Suprapubic skin (tissue), 4 donors: ENCODE results near the gene SPIRE1. TPM values are rescaled to one million over a fixed set of nuclear protein-coding genes. Genes with fewer than 3 reads are reported as not detected.

Source experiments
- DNase-seq, 2 donors: peaks; one replicate each; pipeline ENCODE4 v3.0.0-alpha.2; 2019; ENCODE audit warnings: low spot score in 2 of 2
- H3K27ac ChIP-seq: fragments of 200-600 bp; sonication (generic); one replicate; pipeline ENCODE4 v1.5.1; 2019
- H3K27me3 ChIP-seq: fragments of 200-600 bp; sonication (generic); one replicate; pipeline ENCODE4 v1.5.1; 2019
- H3K36me3 ChIP-seq: fragments of 200-600 bp; sonication (generic); one replicate; pipeline ENCODE4 v1.5.1; 2019
- H3K4me1 ChIP-seq: fragments of 200-600 bp; sonication (generic); one replicate; pipeline ENCODE4 v1.5.1; 2019
- H3K4me3 ChIP-seq: fragments of 200-600 bp; sonication (generic); one replicate; pipeline ENCODE4 v1.5.1; 2019; ENCODE audit warnings: mild to moderate bottlenecking
- H3K9me3 ChIP-seq: fragments of 200-600 bp; sonication (generic); one replicate; pipeline ENCODE4 v1.5.1; 2019
- EP300 ChIP-seq: sonication (generic); formaldehyde crosslinking; IDR thresholded peaks from one replicate; pipeline ENCODE4 v1.6.1; 2017; ENCODE audit warnings: antibody characterized with exemption
- POLR2A ChIP-seq, 2 donors: fragments of 450-650 bp; IDR thresholded peaks; one replicate each; pipeline ENCODE4 v1.6.1; 2017; ENCODE audit warnings: antibody characterized with exemption in 2 of 2, mild to moderate bottlenecking in 2 of 2, moderate library complexity in 2 of 2
- POLR2AphosphoS5 ChIP-seq, 3 donors: sonication (generic); formaldehyde crosslinking; IDR thresholded peaks; one replicate each; pipeline ENCODE4 v1.6.1; 2017; ENCODE audit warnings: antibody characterized with exemption in 3 of 3
- WGBS: methylation state at CpG from one replicate; pipeline ENCODE4 v1.1.5; 2018; 5-methylcytosine and 5-hydroxymethylcytosine counted together
- total RNA-seq, 4 donors: library from RNA; depleted of rRNA; stranded (reverse); fragments of >200 nt; gene quantifications; one replicate each; pipeline ENCODE4 v1.1.0, GENCODE V29; 2016
- TF ChIP-seq, protein P1 (sequence below), 2 donors: fragments of 200-600 bp in 1 of 2; fragments of 450-650 bp in 1 of 2; sonication (generic) in 1 of 2; IDR thresholded peaks; one replicate each; pipeline ENCODE4 v1.5.1; 2016 to 2019; ENCODE audit warnings: antibody characterized with exemption in 2 of 2, mild to moderate bottlenecking in 1 of 2, moderate library complexity in 1 of 2

SPIRE1 gene
- total RNA-seq, 4 donors from 2014 or later, result 21.7 to 42.8 (median 25.2) TPM

DNA sequence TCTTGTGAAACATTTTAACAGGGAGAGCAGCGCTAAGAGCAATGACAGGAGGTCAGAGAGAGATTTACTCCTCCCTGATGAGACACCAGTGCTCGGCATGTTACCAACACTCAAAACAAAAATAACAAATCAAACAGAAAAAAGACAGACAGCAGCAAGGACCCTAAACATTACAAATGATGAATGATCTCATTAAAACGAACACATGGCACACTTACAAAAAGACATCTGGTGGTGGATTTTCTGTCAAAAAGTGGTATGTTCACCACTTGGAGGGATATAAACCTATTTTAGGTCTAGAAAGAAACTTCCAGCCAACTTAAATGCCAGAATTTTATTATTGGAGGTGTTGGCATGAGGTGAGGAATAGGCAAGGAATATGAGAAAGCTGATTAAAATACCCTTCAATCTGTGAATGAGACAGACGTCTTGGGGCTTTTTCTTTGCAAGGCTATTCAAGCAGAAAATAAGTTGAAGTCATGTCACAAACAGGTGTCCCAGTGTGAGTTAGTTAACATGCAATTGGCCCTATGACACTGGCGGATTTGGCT is 137.4 kb downstream of the SPIRE1 start:
- Histone ChIP-seq H3K27ac (no peak overlapping the region), H3K4me3 (no peak overlapping the region), H3K4me1 (peaks cover 5% of the 10 kb centered on the region), H3K36me3 (no peaks in the 10 kb centered on the region), H3K27me3 (no peaks in the 10 kb centered on the region), H3K9me3 (no peaks in the 10 kb centered on the region)
- no peak for TF ChIP-seq EP300
- TF ChIP-seq, protein P1, sequence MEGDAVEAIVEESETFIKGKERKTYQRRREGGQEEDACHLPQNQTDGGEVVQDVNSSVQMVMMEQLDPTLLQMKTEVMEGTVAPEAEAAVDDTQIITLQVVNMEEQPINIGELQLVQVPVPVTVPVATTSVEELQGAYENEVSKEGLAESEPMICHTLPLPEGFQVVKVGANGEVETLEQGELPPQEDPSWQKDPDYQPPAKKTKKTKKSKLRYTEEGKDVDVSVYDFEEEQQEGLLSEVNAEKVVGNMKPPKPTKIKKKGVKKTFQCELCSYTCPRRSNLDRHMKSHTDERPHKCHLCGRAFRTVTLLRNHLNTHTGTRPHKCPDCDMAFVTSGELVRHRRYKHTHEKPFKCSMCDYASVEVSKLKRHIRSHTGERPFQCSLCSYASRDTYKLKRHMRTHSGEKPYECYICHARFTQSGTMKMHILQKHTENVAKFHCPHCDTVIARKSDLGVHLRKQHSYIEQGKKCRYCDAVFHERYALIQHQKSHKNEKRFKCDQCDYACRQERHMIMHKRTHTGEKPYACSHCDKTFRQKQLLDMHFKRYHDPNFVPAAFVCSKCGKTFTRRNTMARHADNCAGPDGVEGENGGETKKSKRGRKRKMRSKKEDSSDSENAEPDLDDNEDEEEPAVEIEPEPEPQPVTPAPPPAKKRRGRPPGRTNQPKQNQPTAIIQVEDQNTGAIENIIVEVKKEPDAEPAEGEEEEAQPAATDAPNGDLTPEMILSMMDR (IDR thresholded peaks at IDR 0.05), result no peak
- 61% methylated on average over 5 of the region's 5 CpGs for WGBS
- DNase-seq, result no peak

DNA sequence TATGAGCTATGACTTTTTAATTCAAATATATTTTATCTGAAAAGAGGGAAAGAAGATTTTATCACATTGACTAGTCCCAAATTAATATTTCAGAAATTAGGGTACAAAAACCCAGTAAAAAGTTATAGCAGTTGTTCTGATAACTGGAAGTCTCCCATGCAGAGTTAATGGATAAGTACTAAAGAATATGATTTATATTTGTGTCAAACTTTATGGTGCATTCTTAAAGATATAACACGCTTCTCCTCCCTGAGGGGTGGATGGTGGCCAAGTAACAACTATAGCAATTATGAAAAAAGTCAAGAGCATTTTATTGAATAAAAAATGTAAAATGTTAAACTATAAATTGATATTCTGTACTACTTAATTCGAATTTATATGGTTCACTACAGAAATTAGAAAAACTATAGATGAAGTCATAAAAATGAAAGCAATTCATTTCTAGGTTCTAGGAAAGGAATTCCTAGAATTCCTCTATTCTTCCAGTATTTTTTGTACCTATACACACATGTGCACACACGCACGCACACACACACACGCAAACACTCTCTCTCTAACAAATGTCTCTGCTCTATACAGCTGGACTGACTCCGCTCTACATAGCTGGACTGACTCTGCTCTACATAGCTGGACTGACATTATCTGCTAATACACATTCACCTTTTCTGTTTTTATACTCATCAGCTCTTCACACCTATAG is 138.9 kb downstream of the SPIRE1 start:
- Histone ChIP-seq H3K9me3 (no peaks in the 10 kb centered on the region), H3K27me3 (no peaks in the 10 kb centered on the region), H3K36me3 (no peaks in the 10 kb centered on the region), H3K4me3 (no peak overlapping the region), H3K27ac (no peak overlapping the region), H3K4me1 (peaks cover 5% of the 10 kb centered on the region)
- DNase-seq, result no peak
- WGBS, result 84% methylated on average over 6 of the region's 6 CpGs
- TF ChIP-seq POLR2A (IDR thresholded peaks at IDR 0.05) (no peak), POLR2AphosphoS5 (IDR thresholded peaks at IDR 0.05) (no peak), EP300 (no peak)
- TF ChIP-seq, protein P1 (IDR thresholded peaks at IDR 0.05), result no peak

DNA sequence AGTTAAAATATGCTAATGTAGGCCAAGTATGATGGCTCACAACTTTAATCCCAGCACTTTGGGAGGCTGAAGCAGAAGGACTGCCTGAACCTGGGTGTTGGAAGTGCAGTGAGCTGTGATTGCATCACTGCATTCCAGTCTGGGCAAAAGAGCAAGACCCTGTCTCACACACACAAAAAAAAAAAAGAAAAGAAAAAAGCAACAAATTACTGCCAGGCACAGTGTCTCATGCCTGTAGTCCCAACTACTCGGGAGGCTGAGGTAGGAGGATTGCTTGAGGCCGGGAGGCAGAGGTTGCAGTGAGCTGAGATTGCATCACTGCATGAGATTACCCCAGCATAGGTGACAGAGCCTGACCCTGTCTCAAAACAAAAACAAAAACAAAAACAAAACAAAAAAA is 139.6 kb downstream of the SPIRE1 start:
- no peak overlapping the region for H3K4me3 ChIP-seq
- no peaks in the 10 kb centered on the region for H3K9me3 ChIP-seq
- no peak for DNase-seq
- 91% methylated on average over 2 of the region's 2 CpGs for WGBS
- H3K27ac ChIP-seq, result no peak overlapping the region
- TF ChIP-seq EP300, result no peak
- TF ChIP-seq, protein P1 (IDR thresholded peaks at IDR 0.05), result no peak
- TF ChIP-seq POLR2A (IDR thresholded peaks at IDR 0.05), result no peak
- TF ChIP-seq POLR2AphosphoS5 (IDR thresholded peaks at IDR 0.05), result no peak
- no peaks in the 10 kb centered on the region for H3K36me3 ChIP-seq
- no peaks in the 10 kb centered on the region for H3K27me3 ChIP-seq
- peaks cover 5% of the 10 kb centered on the region for H3K4me1 ChIP-seq

DNA sequence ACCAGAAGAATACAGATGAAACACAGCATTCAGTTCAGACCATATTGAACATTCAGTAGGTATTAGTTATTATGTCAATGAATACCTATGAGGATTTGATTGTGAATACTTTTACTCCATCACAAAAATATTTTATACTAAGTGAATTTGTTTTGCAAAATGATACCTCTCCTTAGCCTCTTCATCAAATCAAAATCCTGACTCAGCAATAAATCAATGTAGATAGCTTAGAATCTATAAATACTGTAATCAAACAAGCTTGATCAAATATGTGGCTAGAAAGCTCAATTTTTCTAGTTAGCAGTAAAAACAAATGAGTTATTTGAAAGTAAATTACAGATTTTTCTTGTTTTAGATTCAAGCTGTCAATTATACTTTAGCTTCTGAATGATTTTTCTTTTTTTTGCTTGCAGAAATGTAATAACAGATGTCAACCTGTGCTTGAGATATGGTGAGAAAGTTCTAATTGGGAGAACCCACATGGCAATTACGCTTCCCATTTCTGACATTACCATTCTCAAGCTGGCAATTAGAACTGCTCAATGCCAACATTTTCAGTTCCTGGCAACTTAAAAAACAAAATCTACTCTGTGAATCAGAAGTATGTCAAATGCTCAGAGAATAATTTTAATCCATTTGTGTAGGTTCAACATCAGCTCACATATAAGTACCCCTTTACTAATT is 140.6 kb downstream of the SPIRE1 start:
- Histone ChIP-seq H3K36me3 (no peaks in the 10 kb centered on the region), H3K4me1 (peaks cover 5% of the 10 kb centered on the region), H3K9me3 (no peaks in the 10 kb centered on the region), H3K27me3 (no peaks in the 10 kb centered on the region), H3K27ac (no peak overlapping the region), H3K4me3 (no peak overlapping the region)
- TF ChIP-seq POLR2AphosphoS5 (IDR thresholded peaks at IDR 0.05) (no peak), EP300 (no peak), POLR2A (IDR thresholded peaks at IDR 0.05) (no peak)
- TF ChIP-seq, protein P1 (IDR thresholded peaks at IDR 0.05), result no peak
- DNase-seq, result no peak
- WGBS, result 97% methylated on average over 1 of the region's 1 CpG

DNA sequence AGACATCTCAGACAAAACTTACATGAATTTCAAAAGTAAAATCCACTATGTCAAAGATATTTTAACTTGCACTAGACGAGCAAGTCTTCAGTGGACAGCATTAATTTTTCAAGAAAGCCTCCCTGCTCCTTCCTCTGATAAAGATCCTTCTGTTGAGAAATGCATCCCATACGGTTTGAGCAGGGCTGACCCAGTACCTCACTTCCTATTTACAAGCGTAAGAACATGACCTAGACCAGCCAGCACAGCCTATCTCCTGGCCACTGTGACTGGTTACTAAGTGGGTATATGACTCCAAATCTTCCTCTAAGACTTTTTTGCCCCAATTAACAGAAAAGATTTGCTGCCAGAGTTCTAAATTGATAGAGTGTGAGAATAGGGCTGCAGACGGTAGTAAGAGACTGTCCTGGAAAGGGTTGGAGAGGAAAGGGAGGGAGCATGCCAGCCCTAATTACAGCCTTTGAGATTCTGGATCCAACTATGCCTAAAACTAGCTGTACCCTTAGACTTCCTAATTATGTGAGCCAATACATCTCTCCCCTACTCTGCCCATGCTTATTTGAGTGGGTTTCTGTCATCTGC is 141.8 kb downstream of the SPIRE1 start:
- H3K9me3 ChIP-seq, result no peaks in the 10 kb centered on the region
- no peaks in the 10 kb centered on the region for H3K27me3 ChIP-seq
- H3K36me3 ChIP-seq, result no peaks in the 10 kb centered on the region
- H3K27ac ChIP-seq, result no peak overlapping the region
- H3K4me3 ChIP-seq, result no peak overlapping the region
- 59% methylated on average over 4 of the region's 4 CpGs for WGBS
- H3K4me1 ChIP-seq, result peaks cover 5% of the 10 kb centered on the region
- TF ChIP-seq POLR2AphosphoS5 (IDR thresholded peaks at IDR 0.05) (no peak), EP300 (no peak), POLR2A (IDR thresholded peaks at IDR 0.05) (no peak)
- TF ChIP-seq, protein P1 (IDR thresholded peaks at IDR 0.05), result no peak
- DNase-seq, result no peak
